Testis (tissue), 2 donors: ENCODE results near the gene DIAPH3.

Experiments used
- CTCF ChIP-seq, 3 experiments: fragments of 450-650 bp in 2 of 3; fragments of 200-600 bp in 1 of 3; sonication (generic) in 1 of 3; IDR thresholded peaks; one replicate each; pipeline ENCODE4 v1.5.1; 2016 to 2019; ENCODE audit warnings: antibody characterized with exemption in 3 of 3, mild to moderate bottlenecking in 2 of 3, moderate library complexity in 1 of 3
- POLR2A ChIP-seq: fragments of 450-650 bp; IDR thresholded peaks from one replicate; pipeline ENCODE4 v1.6.1; 2017; ENCODE audit warnings: antibody characterized with exemption, mild to moderate bottlenecking, moderate library complexity

GRCh38 chr13:59625111-59625510 is 538.6 kb downstream of the DIAPH3 start:
- TF ChIP-seq CTCF (IDR thresholded peaks at IDR 0.05) = no peak
- no peak for TF ChIP-seq POLR2A
